ENCODE results near the gene CAMTA1. TPM values are rescaled to one million over a fixed set of nuclear protein-coding genes. Genes with fewer than 3 reads are reported as not detected.
A peak's percentile ranks its signal among the peaks of the same experiment; 100 is the strongest.

CAMTA1 gene
- total and polyA plus RNA-seq, 4 donors = 78.7 to 438 (median 173) TPM

DNA sequence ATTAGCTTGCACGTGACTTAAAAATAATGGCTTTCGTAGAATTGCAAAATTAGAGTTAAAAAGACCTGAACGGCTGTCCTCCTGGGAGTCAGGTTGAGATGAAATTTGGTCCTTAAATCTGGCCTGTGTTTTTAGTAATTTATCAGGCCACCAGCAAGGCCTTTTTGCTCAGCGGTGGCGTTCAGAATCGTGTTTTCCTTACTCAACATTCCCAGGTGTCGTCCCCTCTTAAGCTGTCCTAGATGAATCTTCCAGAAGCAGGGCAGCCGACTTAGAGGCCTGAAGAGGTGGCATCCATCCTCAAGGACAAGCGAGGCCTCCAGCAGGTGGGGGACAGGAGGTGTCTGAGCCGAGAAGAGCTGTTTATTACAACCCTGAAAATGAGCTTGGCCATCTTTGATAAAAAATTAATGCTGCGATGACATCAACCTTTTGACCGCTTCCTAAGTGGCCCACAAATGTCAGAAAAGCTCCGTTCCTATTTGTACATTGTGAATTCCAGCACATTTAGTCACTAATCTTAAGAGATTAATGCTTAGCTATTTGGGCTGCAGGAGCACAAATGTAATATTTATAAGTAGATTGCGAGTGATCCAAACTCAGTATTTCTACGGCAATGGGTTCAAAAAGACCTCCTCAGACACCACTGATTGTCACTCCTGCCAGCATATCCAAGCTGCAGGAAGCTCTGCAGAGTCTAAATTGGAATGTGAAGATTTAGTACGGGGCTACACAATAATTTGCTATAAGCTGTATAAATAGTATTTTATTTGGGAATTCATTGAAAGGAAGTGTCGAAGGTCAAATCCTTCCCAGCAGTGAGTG lies 641.7 kb downstream of the CAMTA1 start:
- Histone ChIP-seq H3K4me3 (ENCODE audit: low read length in 2 of 2) (no peak overlapping the region), H3K4me1 (ENCODE audit: control insufficient read depth in 1 of 2, insufficient read depth in 2 of 2, low read length in 2 of 2) (no peaks in the 10 kb centered on the region), H3K27me3 (ENCODE audit: control insufficient read depth in 1 of 2, insufficient read depth in 2 of 2, low read length in 1 of 2) (no peaks in the 10 kb centered on the region), H3K27ac (ENCODE audit: low read depth in 1 of 2, low read length in 2 of 2) (no peak overlapping the region), H3K36me3 (ENCODE audit: control insufficient read depth in 1 of 2, insufficient read depth in 2 of 2, low read length in 1 of 2) (no peaks in the 10 kb centered on the region), H3K9me3 (ENCODE audit: control insufficient read depth, low read length) (no peaks in the 10 kb centered on the region)
- 87 to 89% methylated on average over 17 of the region's 17 CpGs for WGBS, 2 donors
- no peak for ATAC-seq (ENCODE audit: low FRiP score)
- DNase-seq = peak in 1 of 2 donors; percentile 1
- intact Hi-C loops (cut with DNase I) = no loop called here

GRCh38 chr1:7427605-7428300 lies 642.5 kb downstream of the CAMTA1 start:
- H3K9me3 ChIP-seq (ENCODE audit: control insufficient read depth, low read length) = no peaks in the 10 kb centered on the region
- no peaks in the 10 kb centered on the region for H3K36me3 ChIP-seq (ENCODE audit: control insufficient read depth in 1 of 2, insufficient read depth in 2 of 2, low read length in 1 of 2)
- DNase-seq (peak in 1 of 2 donors; percentile 24), ATAC-seq (ENCODE audit: low FRiP score) (no peak)
- 45 to 46% methylated on average over 17 of the region's 17 CpGs for WGBS, 2 donors
- no peaks in the 10 kb centered on the region for H3K27me3 ChIP-seq (ENCODE audit: control insufficient read depth in 1 of 2, insufficient read depth in 2 of 2, low read length in 1 of 2)
- H3K4me3 ChIP-seq (ENCODE audit: low read length in 2 of 2) = no peak overlapping the region
- intact Hi-C loops (cut with DNase I) = no loop called here
- no peak overlapping the region for H3K27ac ChIP-seq (ENCODE audit: low read depth in 1 of 2, low read length in 2 of 2)
- H3K4me1 ChIP-seq (ENCODE audit: control insufficient read depth in 1 of 2, insufficient read depth in 2 of 2, low read length in 2 of 2) = no peaks in the 10 kb centered on the region

- intact Hi-C loops (cut with DNase I) = no loop called here
- no peaks in the 10 kb centered on the region for H3K36me3 ChIP-seq (ENCODE audit: control insufficient read depth in 1 of 2, insufficient read depth in 2 of 2, low read length in 1 of 2)
- no peak overlapping the region for H3K4me3 ChIP-seq (ENCODE audit: low read length in 2 of 2)
- ATAC-seq (ENCODE audit: low FRiP score) (no peak), DNase-seq (no peak)
- no peaks in the 10 kb centered on the region for H3K4me1 ChIP-seq (ENCODE audit: control insufficient read depth in 1 of 2, insufficient read depth in 2 of 2, low read length in 2 of 2)
- H3K27ac ChIP-seq (ENCODE audit: low read depth in 1 of 2, low read length in 2 of 2) = no peak overlapping the region
- no peaks in the 10 kb centered on the region for H3K9me3 ChIP-seq (ENCODE audit: control insufficient read depth, low read length)
- 94 to 95% methylated on average over 3 of the region's 3 CpGs for WGBS, 2 donors
- H3K27me3 ChIP-seq (ENCODE audit: control insufficient read depth in 1 of 2, insufficient read depth in 2 of 2, low read length in 1 of 2) = no peaks in the 10 kb centered on the region
Measured at GRCh38 chr1:7429290-7429689, 644.0 kb downstream of the CAMTA1 start.

GRCh38 chr1:7430047-7430608 lies 644.9 kb downstream of the CAMTA1 start:
- H3K36me3 ChIP-seq (ENCODE audit: control insufficient read depth in 1 of 2, insufficient read depth in 2 of 2, low read length in 1 of 2) = no peaks in the 10 kb centered on the region
- ATAC-seq (ENCODE audit: low FRiP score) (no peak), DNase-seq (no peak)
- H3K9me3 ChIP-seq (ENCODE audit: control insufficient read depth, low read length) = no peaks in the 10 kb centered on the region
- H3K4me1 ChIP-seq (ENCODE audit: control insufficient read depth in 1 of 2, insufficient read depth in 2 of 2, low read length in 2 of 2) = no peaks in the 10 kb centered on the region
- no peaks in the 10 kb centered on the region for H3K27me3 ChIP-seq (ENCODE audit: control insufficient read depth in 1 of 2, insufficient read depth in 2 of 2, low read length in 1 of 2)
- no peak overlapping the region for H3K27ac ChIP-seq (ENCODE audit: low read depth in 1 of 2, low read length in 2 of 2)
- no peak overlapping the region for H3K4me3 ChIP-seq (ENCODE audit: low read length in 2 of 2)
- intact Hi-C loops (cut with DNase I) = no loop called here
- 83 to 97% methylated on average over 6 to 7 of the region's 7 CpGs for WGBS, 2 donors

GRCh38 chr1:7430691-7431090 lies 645.4 kb downstream of the CAMTA1 start:
- DNase-seq (no peak), ATAC-seq (ENCODE audit: low FRiP score) (no peak)
- 86 to 93% methylated on average over 1 of the region's 1 CpG for WGBS, 2 donors
- Histone ChIP-seq H3K36me3 (ENCODE audit: control insufficient read depth in 1 of 2, insufficient read depth in 2 of 2, low read length in 1 of 2) (no peaks in the 10 kb centered on the region), H3K27me3 (ENCODE audit: control insufficient read depth in 1 of 2, insufficient read depth in 2 of 2, low read length in 1 of 2) (no peaks in the 10 kb centered on the region), H3K9me3 (ENCODE audit: control insufficient read depth, low read length) (no peaks in the 10 kb centered on the region), H3K4me1 (ENCODE audit: control insufficient read depth in 1 of 2, insufficient read depth in 2 of 2, low read length in 2 of 2) (no peaks in the 10 kb centered on the region), H3K27ac (ENCODE audit: low read depth in 1 of 2, low read length in 2 of 2) (no peak overlapping the region), H3K4me3 (ENCODE audit: low read length in 2 of 2) (no peak overlapping the region)
- intact Hi-C loops (cut with DNase I) = no loop called here

DNA sequence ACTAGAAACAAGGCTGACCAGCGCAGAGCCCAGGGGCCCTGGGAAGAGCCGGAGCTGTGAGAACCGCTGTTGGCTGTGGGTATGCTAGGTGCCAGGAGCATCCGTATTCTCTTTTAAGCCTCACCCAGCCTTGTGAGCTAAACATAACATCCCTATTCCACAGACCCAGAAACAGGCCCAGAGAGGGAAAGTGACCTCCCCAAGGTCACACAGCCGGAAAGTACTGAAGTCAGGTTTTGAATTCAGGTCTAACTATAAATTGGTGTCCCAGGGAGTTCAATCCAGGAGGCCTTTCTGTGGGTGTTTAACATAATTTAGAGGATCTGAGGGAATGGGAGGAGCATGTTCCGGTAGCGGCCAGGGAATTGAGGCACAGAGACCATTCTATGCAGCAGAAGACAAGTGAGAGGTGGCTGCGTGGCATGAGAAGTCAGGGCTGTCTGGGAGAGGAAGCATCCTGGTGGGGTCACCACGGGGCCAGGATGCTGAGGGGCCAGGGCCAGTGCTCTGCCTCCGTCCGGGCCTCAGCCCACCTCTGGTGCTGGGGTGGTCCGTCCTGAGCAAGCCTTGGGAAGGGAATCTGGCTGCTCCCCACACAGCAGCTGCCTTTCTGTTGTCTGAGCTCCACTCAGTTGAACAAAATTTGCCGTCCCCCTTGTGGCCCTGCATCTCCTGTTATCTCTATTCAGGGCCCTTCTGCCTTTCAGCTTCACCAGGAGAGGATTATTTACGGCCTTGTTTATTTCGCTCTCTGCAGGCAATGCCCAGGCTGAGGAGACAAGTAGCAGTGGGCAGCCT lies 647.0 kb downstream of the CAMTA1 start:
- WGBS, 2 donors = 89 to 94% methylated on average over 15 of the region's 15 CpGs
- intact Hi-C loops (cut with DNase I) = no loop called here
- no peaks in the 10 kb centered on the region for H3K9me3 ChIP-seq (ENCODE audit: control insufficient read depth, low read length)

DNA sequence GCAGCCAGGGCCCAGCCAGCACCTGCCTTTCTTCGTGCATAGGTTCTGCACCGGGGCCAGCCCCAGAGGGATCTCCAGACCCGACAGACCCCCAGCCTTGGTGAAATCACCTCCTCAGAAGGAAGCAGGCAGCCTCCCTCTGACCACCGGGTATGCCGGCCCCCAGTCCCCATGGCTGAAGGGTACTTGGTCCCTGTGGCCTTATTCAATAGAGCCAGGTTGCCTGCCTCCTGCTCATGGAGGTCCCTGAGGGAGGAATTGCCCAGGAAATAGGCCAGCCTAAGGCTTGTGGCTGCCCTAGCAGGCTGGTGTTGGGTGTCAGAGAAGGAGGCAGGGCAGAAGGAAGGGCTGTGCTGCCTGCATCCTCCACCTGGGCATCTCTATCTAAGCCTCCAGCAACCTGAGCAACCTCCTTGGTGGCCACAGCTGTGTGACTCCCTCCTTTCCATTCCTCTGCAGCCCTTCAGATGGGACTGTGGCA lies 647.7 kb downstream of the CAMTA1 start:
- Histone ChIP-seq H3K4me3 (ENCODE audit: low read length in 2 of 2) (no peak overlapping the region), H3K36me3 (ENCODE audit: control insufficient read depth in 1 of 2, insufficient read depth in 2 of 2, low read length in 1 of 2) (no peaks in the 10 kb centered on the region), H3K27me3 (ENCODE audit: control insufficient read depth in 1 of 2, insufficient read depth in 2 of 2, low read length in 1 of 2) (no peaks in the 10 kb centered on the region), H3K4me1 (ENCODE audit: control insufficient read depth in 1 of 2, insufficient read depth in 2 of 2, low read length in 2 of 2) (no peaks in the 10 kb centered on the region), H3K27ac (ENCODE audit: low read depth in 1 of 2, low read length in 2 of 2) (no peak overlapping the region), H3K9me3 (ENCODE audit: control insufficient read depth, low read length) (no peaks in the 10 kb centered on the region)
- intact Hi-C loops (cut with DNase I) = no loop called here
- WGBS, 2 donors = 90 to 97% methylated on average over 5 of the region's 5 CpGs
- DNase-seq (peak in 1 of 2 donors; percentile 25), ATAC-seq (ENCODE audit: low FRiP score) (no peak)

More for the DNA sequence above, 647.0 kb downstream of the CAMTA1 start:
- Histone ChIP-seq H3K27me3 (ENCODE audit: control insufficient read depth in 1 of 2, insufficient read depth in 2 of 2, low read length in 1 of 2) (no peaks in the 10 kb centered on the region), H3K27ac (ENCODE audit: low read depth in 1 of 2, low read length in 2 of 2) (no peak overlapping the region), H3K36me3 (ENCODE audit: control insufficient read depth in 1 of 2, insufficient read depth in 2 of 2, low read length in 1 of 2) (no peaks in the 10 kb centered on the region), H3K4me1 (ENCODE audit: control insufficient read depth in 1 of 2, insufficient read depth in 2 of 2, low read length in 2 of 2) (no peaks in the 10 kb centered on the region), H3K4me3 (ENCODE audit: low read length in 2 of 2) (no peak overlapping the region)
- ATAC-seq (ENCODE audit: low FRiP score) = no peak
- DNase-seq = peak in 1 of 2 donors; percentile 10

- 97% methylated on average over 5 of the region's 5 CpGs for WGBS, 2 donors
- Histone ChIP-seq H3K27ac (ENCODE audit: low read depth in 1 of 2, low read length in 2 of 2) (no peak overlapping the region), H3K27me3 (ENCODE audit: control insufficient read depth in 1 of 2, insufficient read depth in 2 of 2, low read length in 1 of 2) (no peaks in the 10 kb centered on the region), H3K9me3 (ENCODE audit: control insufficient read depth, low read length) (no peaks in the 10 kb centered on the region), H3K4me1 (ENCODE audit: control insufficient read depth in 1 of 2, insufficient read depth in 2 of 2, low read length in 2 of 2) (no peaks in the 10 kb centered on the region), H3K36me3 (ENCODE audit: control insufficient read depth in 1 of 2, insufficient read depth in 2 of 2, low read length in 1 of 2) (no peaks in the 10 kb centered on the region), H3K4me3 (ENCODE audit: low read length in 2 of 2) (no peak overlapping the region)
- peak in 1 of 2 donors; percentile 6 for DNase-seq
- intact Hi-C loops (cut with DNase I) = no loop called here
- ATAC-seq (ENCODE audit: low FRiP score) = no peak
Measured at GRCh38 chr1:7434566-7434965, 649.3 kb downstream of the CAMTA1 start.
